K562 treated with DMSO at 1 percent for 24 hours (cell line): Measurements from ENCODE around the gene PDCD1LG2. TPM values are rescaled to one million over a fixed set of nuclear protein-coding genes. Genes with fewer than 3 reads are reported as not detected.

Source experiments
- total RNA-seq: library from RNA; unstranded; fragments of 300-600 nt; gene quantifications from 2 replicates; pipeline ENCODE4 v1.2.3, GENCODE V29; 2022; ENCODE audit warnings: low read depth; ENCODE audit not compliant: insufficient read depth

Gene PDCD1LG2
- total RNA-seq, result not detected in 2 replicates

GRCh38 chr9:5510360-5510931 is at the start of gene PDCD1LG2:
Gene PDCD1LG2, plus strand, starts transcription at chr9:5510531. Its CDS starts 12,016 bp downstream, at chr9:5522547.

Other genes starting within 250 kb of the PDCD1LG2 start
- gene RLN2, start 205.8 kb upstream of the PDCD1LG2 start, total RNA-seq, result not detected in 2 replicates
- gene RLN1, start 170.7 kb upstream of the PDCD1LG2 start, total RNA-seq, result not detected in 2 replicates
- 6.0 and 6.4 TPM in 2 replicates for gene PLGRKT, start 72.6 kb upstream of the PDCD1LG2 start, total RNA-seq
- 0.37 and 0.58 TPM in 2 replicates for gene CD274, start 60.0 kb upstream of the PDCD1LG2 start, total RNA-seq
- gene RIC1, start 118.6 kb downstream of the PDCD1LG2 start, total RNA-seq, result 8.2 and 8.3 TPM in 2 replicates